DMS153 (cell line): ENCODE measurements around the gene NDUFB6.
"Not testable (repeated sequence)": the region's sequence is repeated elsewhere in the genome, so short reads cannot be mapped to it uniquely, and the experiment has no call there.

ENCODE experiments used
- DNase-seq: peaks from one replicate; lab custom pipeline; 2025; lab: John Stamatoyannopoulos, UW

The NDUFB6 gene

GRCh38 chr9:32524558-32524891 lies 48.4 kb downstream of the NDUFB6 start:
- not testable (repeated sequence) for DNase-seq

- DNase-seq, result no peak
Observed at GRCh38 chr9:32523910-32524309, 49.0 kb downstream of the NDUFB6 start.

DNA sequence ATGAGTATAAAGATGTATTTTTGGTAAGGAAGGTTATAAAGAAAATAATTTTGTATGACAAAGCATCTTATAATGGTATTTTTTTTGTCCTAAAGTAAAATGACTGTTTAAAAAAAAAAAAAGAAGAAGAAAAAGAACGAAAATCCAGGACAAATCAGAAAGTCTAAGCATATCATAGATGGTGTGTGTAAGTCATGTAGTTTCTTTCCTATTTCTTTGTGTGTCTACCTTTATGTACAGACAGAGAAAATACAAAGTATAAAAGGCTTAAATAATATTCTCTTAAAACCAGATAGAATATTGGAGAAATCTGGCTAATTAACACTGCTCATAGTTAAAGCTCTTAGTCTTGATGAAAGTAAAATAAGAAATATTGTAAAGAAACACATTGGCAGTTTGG lies 54.7 kb downstream of the NDUFB6 start:
- no peak for DNase-seq

DNA sequence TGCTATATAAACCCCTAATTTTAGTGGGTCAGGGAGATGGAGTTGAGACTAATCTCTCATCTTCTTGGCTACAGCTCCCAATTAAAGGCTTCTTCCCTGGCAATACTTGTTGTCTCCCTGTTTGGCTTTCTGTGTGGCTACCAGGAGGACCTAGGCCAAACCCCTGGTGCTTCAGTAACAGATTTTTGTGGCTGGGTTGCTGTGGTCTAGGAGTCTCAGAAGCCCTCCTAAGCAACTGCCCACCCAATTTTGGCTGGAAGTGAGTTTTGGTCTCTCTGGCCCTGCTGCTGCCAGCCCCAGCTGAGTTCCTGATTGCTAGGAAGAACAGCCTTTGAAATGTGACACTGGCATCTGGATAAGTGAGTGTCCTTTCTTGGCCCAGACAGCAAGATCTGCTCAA lies 56.7 kb downstream of the NDUFB6 start:
- DNase-seq, result no peak

- peak; percentile 33 for DNase-seq
Observed at GRCh38 chr9:32508728-32509127, 64.2 kb downstream of the NDUFB6 start.

- DNase-seq, result no peak
Observed at GRCh38 chr9:32503008-32503407, 70.0 kb downstream of the NDUFB6 start.
